GM21381 (cell line): ENCODE data around the gene TTC38.

Experiments
- ATAC-seq: cut with Tn5 transposase; IDR thresholded peaks from one replicate; pipeline ENCODE4 v1.9.1; 2021; ENCODE audit warnings: mild to moderate bottlenecking, moderate library complexity; ENCODE audit not compliant: unreplicated experiment

The TTC38 gene

GRCh38 chr22:46323162-46323561, 55.4 kb downstream of the TTC38 start:
- no peak for ATAC-seq

GRCh38 chr22:46326066-46326680, 58.4 kb downstream of the TTC38 start:
- ATAC-seq, result no peak

- no peak for ATAC-seq
Measured at GRCh38 chr22:46327691-46328465, 60.1 kb downstream of the TTC38 start.

- no peak for ATAC-seq
Measured at GRCh38 chr22:46328797-46329196, 61.0 kb downstream of the TTC38 start.

GRCh38 chr22:46329616-46330015, 61.8 kb downstream of the TTC38 start:
- ATAC-seq, result no peak

- ATAC-seq, result no peak
Measured at GRCh38 chr22:46330426-46330825, 62.6 kb downstream of the TTC38 start.

- no peak for ATAC-seq
Measured at GRCh38 chr22:46331496-46331895, 63.7 kb downstream of the TTC38 start.

- peak; percentile 82 for ATAC-seq
Measured at GRCh38 chr22:46335201-46336118, 67.7 kb downstream of the TTC38 start, which contains the start of gene TRMU. Gene TRMU (plus strand): TSS chr22:46335714. CDS start chr22:46335765, 51 bp downstream.

GRCh38 chr22:46336119-46337078, 68.6 kb downstream of the TTC38 start:
- ATAC-seq, result peak; percentile 16

- ATAC-seq, result no peak
Measured at GRCh38 chr22:46337870-46338269, 70.1 kb downstream of the TTC38 start.

GRCh38 chr22:46338636-46339035, 70.8 kb downstream of the TTC38 start:
- no peak for ATAC-seq

- ATAC-seq, result no peak
Measured at GRCh38 chr22:46339956-46340355, 72.1 kb downstream of the TTC38 start.

- no peak for ATAC-seq
Measured at GRCh38 chr22:46340676-46341075, 72.9 kb downstream of the TTC38 start.
